SJCRH30 (cell line): Measurements from ENCODE around the gene RGS1. TPM values are rescaled to one million over a fixed set of nuclear protein-coding genes. Genes with fewer than 3 reads are reported as not detected.
A peak's percentile ranks its signal among the peaks of the same experiment; 100 is the strongest.
"Not testable (repeated sequence)": the region's sequence is repeated elsewhere in the genome, so short reads cannot be mapped to it uniquely, and the experiment has no call there.

Source experiments
- DNase-seq, 2 experiments: peaks; one replicate each; pipeline ENCODE4 v3.0.0-alpha.2; 2015 to 2020
- H3K27ac ChIP-seq: fragments of 250-450 bp; sonication (Bioruptor Pico); 2 replicates; pipeline ENCODE4 v1.5.1; 2020; ENCODE audit warnings: mild to moderate bottlenecking, moderate library complexity
- H3K27me3 ChIP-seq: fragments of 250-450 bp; sonication (Bioruptor Pico); 2 replicates; pipeline ENCODE4 v1.5.1; 2020; ENCODE audit warnings: mild to moderate bottlenecking, moderate library complexity
- H3K36me3 ChIP-seq: fragments of 250-450 bp; sonication (Bioruptor Pico); 2 replicates; pipeline ENCODE4 v1.5.1; 2020; ENCODE audit warnings: mild to moderate bottlenecking, moderate library complexity
- H3K4me1 ChIP-seq: fragments of 250-450 bp; sonication (Bioruptor Pico); 2 replicates; pipeline ENCODE4 v1.5.1; 2020; ENCODE audit warnings: mild to moderate bottlenecking, moderate library complexity
- H3K4me3 ChIP-seq: fragments of 250-450 bp; sonication (Bioruptor Pico); 2 replicates; pipeline ENCODE4 v1.5.1; 2020; ENCODE audit warnings: mild to moderate bottlenecking, moderate library complexity
- H3K9me3 ChIP-seq: fragments of 250-450 bp; sonication (Bioruptor Pico); replicated peaks from 2 replicates; pipeline ENCODE4 v1.5.1; 2020; ENCODE audit warnings: mild to moderate bottlenecking, moderate library complexity
- total RNA-seq: library from RNA; depleted of rRNA; stranded (reverse); fragments of >200 nt; shearing (Covaris generic); gene quantifications from 2 replicates; pipeline ENCODE4 v1.2.3, GENCODE V29; 2014; rRNA removed

RGS1 gene
- total RNA-seq: not detected in 2 replicates

DNA sequence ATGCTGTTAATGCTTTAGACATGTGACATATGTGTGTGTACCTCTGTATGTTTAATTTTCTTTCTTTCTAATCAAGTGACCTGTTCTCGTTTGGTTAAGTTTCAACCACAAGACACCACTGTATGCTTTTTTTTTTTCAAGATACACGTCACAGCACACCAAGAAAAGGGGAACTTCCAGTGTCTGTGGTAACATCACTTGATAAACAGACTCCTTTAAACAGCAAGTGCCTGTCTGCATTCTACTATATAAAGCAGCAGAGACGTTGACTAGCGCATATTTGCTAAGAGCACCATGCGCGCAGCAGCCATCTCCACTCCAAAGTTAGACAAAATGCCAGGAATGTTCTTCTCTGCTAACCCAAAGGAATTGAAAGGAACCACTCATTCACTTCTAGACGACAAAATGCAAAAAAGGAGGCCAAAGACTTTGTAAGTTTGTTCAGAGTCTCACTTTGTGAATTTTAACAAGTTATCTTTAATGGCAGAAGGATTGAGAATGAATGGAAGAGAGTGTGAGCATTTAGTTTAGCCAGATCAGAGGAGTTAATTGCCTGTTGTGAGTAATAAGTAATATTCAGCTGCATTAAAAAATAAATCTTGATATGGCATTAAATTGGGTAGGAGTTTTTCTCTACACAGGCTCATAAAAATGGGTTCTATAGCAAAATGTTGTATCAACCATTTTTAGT is at the start of gene RGS1:
Gene RGS1 (plus strand): TSS at position 275 of the 691 bp plus-strand sequence. CDS start 20 bp downstream, at position 295.
- no peak for DNase-seq
- H3K27ac ChIP-seq: no peak within 1 kb of the TSS
- no peak within 1 kb of the TSS for H3K4me3 ChIP-seq
- no peaks in the 10 kb centered on the region for H3K9me3 ChIP-seq
- no peaks in the 10 kb centered on the region for H3K27me3 ChIP-seq
- H3K36me3 ChIP-seq: no peaks in the 10 kb centered on the region
- peaks cover 4% of the 10 kb centered on the region; the same call in 1 of the 2 replicates for H3K4me1 ChIP-seq

DNA sequence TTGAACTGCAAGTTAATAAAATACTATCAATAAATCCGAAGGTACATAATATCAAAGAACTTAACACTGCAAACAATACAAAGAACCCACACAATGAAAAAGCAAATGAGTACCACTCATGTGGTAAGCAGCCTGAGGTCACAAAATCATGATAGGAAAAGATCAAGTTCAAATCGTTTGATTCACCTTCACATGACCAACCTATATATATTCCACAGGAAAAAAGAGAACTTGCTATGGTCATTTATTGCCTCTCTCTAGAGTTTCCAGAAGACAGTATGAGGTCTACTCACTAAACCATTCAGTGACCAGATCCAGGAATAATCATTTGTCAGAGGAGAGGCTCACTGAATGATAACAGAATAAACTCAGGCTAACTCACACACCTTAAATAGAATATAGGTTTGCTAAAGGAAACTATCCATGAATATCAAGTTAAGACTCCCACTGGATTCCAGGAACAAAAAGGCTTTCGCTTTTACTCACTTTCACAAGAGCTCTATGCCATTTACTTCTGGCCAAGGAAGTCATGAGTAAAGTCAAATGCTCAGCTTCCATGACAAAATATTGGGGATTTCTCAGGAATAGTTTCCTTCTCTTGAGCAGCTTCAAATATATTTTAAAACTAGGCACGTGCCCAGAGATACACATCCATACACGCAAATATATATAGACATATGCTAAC is 48.3 kb upstream of the RGS1 start:
- H3K4me1 ChIP-seq: no peaks in the 10 kb centered on the region; the same call in 1 of the 2 replicates
- no peak overlapping the region for H3K4me3 ChIP-seq
- H3K9me3 ChIP-seq: no peaks in the 10 kb centered on the region
- H3K27me3 ChIP-seq: no peaks in the 10 kb centered on the region
- H3K27ac ChIP-seq: no peak overlapping the region
- no peaks in the 10 kb centered on the region for H3K36me3 ChIP-seq
- no peak for DNase-seq

- Histone ChIP-seq H3K4me1 (no peaks in the 10 kb centered on the region; the same call in 1 of the 2 replicates), H3K9me3 (no peaks in the 10 kb centered on the region), H3K27me3 (no peaks in the 10 kb centered on the region), H3K4me3 (no peak overlapping the region), H3K27ac (no peak overlapping the region), H3K36me3 (no peaks in the 10 kb centered on the region)
- DNase-seq: no peak
These were observed 47.6 kb upstream of the RGS1 start for GRCh38 chr1:192527950-192528349.

DNA sequence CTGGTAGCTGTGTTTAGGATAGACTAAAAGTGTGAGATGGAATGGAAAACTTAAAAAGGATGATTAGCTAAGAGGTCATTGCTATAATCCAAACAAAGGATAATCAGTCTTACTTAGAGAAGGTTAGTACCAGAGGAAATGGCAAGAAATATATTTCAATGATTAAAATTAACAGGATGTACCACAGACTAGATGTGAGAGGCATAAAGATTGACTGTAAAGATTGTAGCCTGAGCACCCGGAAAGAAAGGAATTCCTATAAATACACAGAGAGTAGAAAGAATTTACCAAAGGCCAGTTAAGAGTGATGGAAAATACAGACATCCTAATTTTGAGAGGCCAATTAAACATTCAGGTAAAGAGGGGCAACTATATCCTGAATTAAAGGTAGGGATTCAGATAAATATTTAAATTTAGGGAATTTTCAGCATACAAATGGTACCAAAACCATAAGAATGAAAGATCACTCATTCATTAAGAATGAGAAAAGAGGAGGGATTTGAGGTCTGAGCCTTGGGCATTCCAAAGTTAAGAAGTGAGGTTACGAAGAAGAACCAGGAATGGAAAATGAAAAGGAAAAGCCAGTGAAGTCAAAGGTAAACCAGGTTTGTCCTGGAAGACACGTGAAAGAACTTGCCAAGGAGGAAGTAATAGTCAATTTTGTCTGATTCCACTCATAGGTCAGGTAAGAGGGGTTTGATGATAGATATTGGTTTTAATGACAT is 46.4 kb upstream of the RGS1 start:
- no peaks in the 10 kb centered on the region for H3K27me3 ChIP-seq
- H3K27ac ChIP-seq: no peak overlapping the region
- H3K4me1 ChIP-seq: no peaks in the 10 kb centered on the region; the same call in 1 of the 2 replicates
- H3K4me3 ChIP-seq: no peak overlapping the region
- no peaks in the 10 kb centered on the region for H3K9me3 ChIP-seq
- no peaks in the 10 kb centered on the region for H3K36me3 ChIP-seq
- DNase-seq: no peak

DNA sequence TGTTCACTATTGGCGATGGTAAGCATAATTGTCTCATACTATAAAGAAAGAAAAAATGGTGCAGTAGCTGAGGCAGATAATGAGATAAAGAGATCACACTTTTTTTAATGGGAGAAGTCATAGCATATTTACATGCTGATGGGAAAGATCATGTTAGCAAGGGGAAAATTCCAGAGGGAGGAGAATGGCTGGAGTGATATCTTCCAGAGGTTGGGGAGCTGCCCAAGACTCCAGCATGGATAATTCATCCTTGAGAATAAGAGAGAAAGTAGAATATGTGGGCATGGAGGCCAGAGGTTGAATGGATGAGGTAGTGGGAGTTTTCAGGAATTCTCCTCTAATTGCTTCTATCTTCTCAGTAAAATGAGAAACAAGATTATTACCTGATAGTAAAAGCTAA is 45.8 kb upstream of the RGS1 start:
- Histone ChIP-seq H3K36me3 (no peaks in the 10 kb centered on the region), H3K9me3 (no peaks in the 10 kb centered on the region), H3K27me3 (no peaks in the 10 kb centered on the region), H3K27ac (no peak overlapping the region), H3K4me3 (no peak overlapping the region), H3K4me1 (no peaks in the 10 kb centered on the region; the same call in 1 of the 2 replicates)
- DNase-seq: no peak

DNA sequence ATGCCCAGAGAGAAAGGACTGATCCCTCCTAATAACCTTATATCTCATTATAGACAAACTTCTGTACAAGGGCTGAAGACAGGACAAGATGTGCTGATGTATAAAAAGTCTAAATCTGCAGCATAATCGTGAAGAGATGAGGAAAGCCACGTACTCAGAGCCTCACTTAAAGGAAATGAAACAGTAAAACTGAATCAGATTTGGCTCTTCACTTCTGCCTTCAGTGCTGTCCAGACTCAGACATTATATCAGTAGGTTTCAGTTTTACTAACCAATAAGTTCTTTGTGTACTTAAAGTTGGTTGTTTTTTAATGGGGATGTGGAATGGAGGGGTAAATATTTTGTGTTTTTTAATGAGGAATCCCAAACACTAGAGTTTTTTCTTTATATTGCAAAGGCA is 45.3 kb upstream of the RGS1 start:
- no peaks in the 10 kb centered on the region; the same call in 1 of the 2 replicates for H3K4me1 ChIP-seq
- no peaks in the 10 kb centered on the region for H3K36me3 ChIP-seq
- H3K27me3 ChIP-seq: no peaks in the 10 kb centered on the region
- DNase-seq: no peak
- no peaks in the 10 kb centered on the region for H3K9me3 ChIP-seq
- no peak overlapping the region for H3K27ac ChIP-seq
- no peak overlapping the region for H3K4me3 ChIP-seq

- H3K9me3 ChIP-seq, H3K27ac ChIP-seq, H3K27me3 ChIP-seq, H3K4me1 ChIP-seq, H3K36me3 ChIP-seq, H3K4me3 ChIP-seq, DNase-seq: not testable (repeated sequence)
These were observed 44.4 kb upstream of the RGS1 start for GRCh38 chr1:192531037-192531703.

DNA sequence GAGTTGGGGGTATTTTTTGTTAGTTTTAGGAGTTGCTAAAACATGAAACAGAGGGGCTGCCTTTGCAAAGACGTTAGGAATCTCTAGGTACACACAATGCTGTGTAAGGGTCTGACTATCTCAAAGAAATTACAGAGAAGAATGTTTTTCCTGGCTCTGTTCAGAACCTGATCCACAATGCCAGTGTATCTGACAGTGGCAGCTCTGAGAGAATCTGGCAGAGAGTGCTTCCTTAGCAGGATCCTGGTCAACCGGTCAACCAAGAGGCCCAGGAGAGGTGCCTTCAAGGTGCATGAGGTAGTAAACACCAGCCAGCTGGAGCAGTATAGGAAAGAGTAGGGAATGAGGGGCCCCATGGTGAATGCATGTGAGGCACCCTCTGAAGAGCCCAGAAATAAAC is 40.9 kb upstream of the RGS1 start:
- Histone ChIP-seq H3K4me1 (peaks cover 12% of the 10 kb centered on the region), H3K9me3 (no peaks in the 10 kb centered on the region), H3K27me3 (no peaks in the 10 kb centered on the region), H3K36me3 (no peaks in the 10 kb centered on the region), H3K27ac (no peak overlapping the region), H3K4me3 (no peak overlapping the region)
- DNase-seq: no peak

DNA sequence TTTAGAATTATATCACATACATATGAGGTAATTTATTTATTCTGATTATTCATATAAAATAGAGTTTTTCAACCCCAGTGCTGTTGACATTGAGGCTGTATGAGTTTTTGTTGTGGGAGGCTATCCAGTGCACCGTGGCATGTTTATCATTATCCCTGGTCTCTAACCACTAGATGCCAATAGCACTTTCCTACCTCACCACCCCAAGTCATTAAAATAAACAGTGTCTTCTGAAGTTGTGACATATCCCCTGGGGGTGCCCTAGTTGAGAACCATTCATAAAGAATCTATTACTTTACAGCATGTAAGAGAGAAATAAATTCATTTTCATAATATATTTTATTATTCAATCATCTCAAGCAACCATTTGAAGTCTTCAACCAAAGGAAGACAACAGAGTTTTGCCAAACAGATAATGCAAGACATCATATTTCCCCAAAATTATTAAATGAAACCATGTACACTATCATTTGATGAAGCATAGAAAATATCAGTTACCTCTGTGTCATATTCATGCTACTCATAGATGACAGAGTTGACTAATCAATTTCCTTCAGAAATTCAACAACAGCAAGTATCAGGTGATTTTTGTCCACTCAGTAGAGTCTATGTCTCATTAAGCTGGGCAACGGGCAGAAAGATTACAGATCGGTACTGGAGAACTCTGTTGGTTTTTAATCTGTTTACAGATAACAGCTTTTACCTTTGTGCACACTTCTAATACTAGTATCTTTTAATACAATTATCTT is 39.5 kb upstream of the RGS1 start:
- H3K4me1 ChIP-seq: peaks cover 20% of the 10 kb centered on the region

GRCh38 chr1:192538407-192539296 is 36.9 kb upstream of the RGS1 start:
- peak in 1 of 2 experiments; percentile 12 for DNase-seq
- peaks cover 20% of the 10 kb centered on the region for H3K4me1 ChIP-seq
- peak overlapping the region; percentile 78 for H3K27ac ChIP-seq
- H3K9me3 ChIP-seq: no peaks in the 10 kb centered on the region
- no peaks in the 10 kb centered on the region for H3K27me3 ChIP-seq
- H3K36me3 ChIP-seq: no peaks in the 10 kb centered on the region
- no peak overlapping the region for H3K4me3 ChIP-seq

More for the DNA sequence above, 39.5 kb upstream of the RGS1 start:
- Histone ChIP-seq H3K4me3 (no peak overlapping the region), H3K27me3 (no peaks in the 10 kb centered on the region), H3K36me3 (no peaks in the 10 kb centered on the region), H3K27ac (no peak overlapping the region), H3K9me3 (no peaks in the 10 kb centered on the region)
- DNase-seq: no peak

DNA sequence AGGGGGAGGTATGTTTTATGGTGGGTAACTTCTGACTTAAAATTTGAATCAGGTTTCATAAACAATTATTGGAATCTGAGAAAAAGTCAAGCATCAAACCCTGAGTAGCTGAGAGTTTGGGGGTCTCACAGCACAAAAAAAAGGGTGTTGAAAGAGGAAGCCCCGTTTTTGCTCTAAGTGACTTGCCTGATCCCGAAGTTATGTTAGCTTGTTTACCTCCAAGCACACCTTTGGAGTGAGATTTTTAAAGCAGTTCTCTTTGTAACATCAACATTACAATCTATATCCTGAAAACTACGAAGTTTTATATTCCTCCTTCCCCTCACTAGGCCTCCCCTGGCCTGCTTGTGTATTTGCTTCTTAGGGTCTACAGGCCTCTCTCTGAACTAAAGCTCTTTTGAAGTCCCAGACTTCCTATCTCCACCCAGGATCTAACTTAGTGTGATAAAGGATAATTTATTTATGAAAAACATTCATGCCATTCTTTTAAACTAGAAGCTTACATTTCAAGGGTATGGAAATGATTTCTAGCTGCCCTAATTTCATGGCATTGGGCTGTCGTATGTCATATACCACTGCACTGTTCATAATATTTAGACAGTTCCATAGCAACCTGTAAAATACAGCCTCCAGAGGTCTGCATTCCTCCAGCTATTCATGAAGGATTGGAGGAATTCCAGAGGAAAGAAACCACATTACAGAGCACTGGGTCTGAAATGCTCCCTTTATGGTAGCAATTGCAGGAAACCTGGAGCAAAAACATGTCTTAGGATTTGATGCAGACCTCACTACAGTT is 36.1 kb upstream of the RGS1 start:
- peak overlapping the region; percentile 78 for H3K27ac ChIP-seq
- no peaks in the 10 kb centered on the region for H3K9me3 ChIP-seq
- DNase-seq: peak; percentile 16 to 69
- H3K4me3 ChIP-seq: no peak overlapping the region
- H3K4me1 ChIP-seq: peaks cover 20% of the 10 kb centered on the region
- no peaks in the 10 kb centered on the region for H3K27me3 ChIP-seq
- no peaks in the 10 kb centered on the region for H3K36me3 ChIP-seq

GRCh38 chr1:192543445-192543844 is 32.1 kb upstream of the RGS1 start:
- H3K27ac ChIP-seq: no peak overlapping the region
- no peaks in the 10 kb centered on the region for H3K36me3 ChIP-seq
- no peaks in the 10 kb centered on the region for H3K27me3 ChIP-seq
- no peak overlapping the region for H3K4me3 ChIP-seq
- no peaks in the 10 kb centered on the region for H3K9me3 ChIP-seq
- no peak for DNase-seq
- peaks cover 22% of the 10 kb centered on the region for H3K4me1 ChIP-seq
